GM23338 (cell line): ENCODE data around the gene UBL4A. TPM values are rescaled to one million over a fixed set of nuclear protein-coding genes. Genes with fewer than 3 reads are reported as not detected.

ENCODE experiments used
- ATAC-seq: fragments of 200-7000 bp; cut with Tn5 transposase; 3 replicates; pipeline ENCODE4 v1.9.1; 2020
- DNase-seq: peaks from one replicate; pipeline ENCODE4 v3.0.0-alpha.2; 2015; ENCODE audit warnings: low spot score
- H2AFZ ChIP-seq: fragments of 200-600 bp; sonication (generic); 2 replicates; pipeline ENCODE4 v1.8.0; 2016; ENCODE audit warnings: antibody characterized with exemption, mild to moderate bottlenecking, moderate library complexity
- H3F3A ChIP-seq: fragments of 200-600 bp; sonication (generic); replicated peaks from 2 replicates; pipeline ENCODE4 v1.8.0; 2017; ENCODE audit warnings: antibody characterized with exemption, mixed run types, low read depth
- H3K27ac ChIP-seq: fragments of 200-600 bp; sonication (generic); 2 replicates; pipeline ENCODE4 v1.6.1; 2016; ENCODE audit warnings: low read depth
- H3K27me3 ChIP-seq: fragments of 200-600 bp; sonication (generic); 2 replicates; pipeline ENCODE4 v1.8.0; 2016; ENCODE audit warnings: mild to moderate bottlenecking, mixed run types, moderate library complexity; ENCODE audit not compliant: insufficient read depth
- H3K36me3 ChIP-seq: fragments of 200-600 bp; sonication (generic); 2 replicates; pipeline ENCODE4 v1.8.0; 2016; ENCODE audit warnings: mild to moderate bottlenecking; ENCODE audit not compliant: insufficient read depth
- H3K4me1 ChIP-seq: fragments of 200-600 bp; sonication (generic); 2 replicates; pipeline ENCODE4 v1.8.0; 2016; ENCODE audit warnings: mild to moderate bottlenecking, moderate library complexity; ENCODE audit not compliant: insufficient read depth
- H3K4me2 ChIP-seq: fragments of 200-600 bp; sonication (generic); 2 replicates; pipeline ENCODE4 v1.7.1; 2017; ENCODE audit warnings: mixed run types
- H3K4me3 ChIP-seq: fragments of 200-600 bp; sonication (generic); 2 replicates; pipeline ENCODE4 v1.6.1; 2016; ENCODE audit warnings: mixed run types
- H3K79me2 ChIP-seq: fragments of 200-600 bp; sonication (generic); replicated peaks from 2 replicates; pipeline ENCODE4 v1.8.0; 2017; ENCODE audit warnings: mild to moderate bottlenecking; ENCODE audit not compliant: insufficient read depth
- H3K9me2 ChIP-seq: fragments of 200-600 bp; sonication (generic); 2 replicates; pipeline ENCODE4 v1.8.0; 2017; ENCODE audit not compliant: insufficient read depth
- H4K20me1 ChIP-seq: fragments of 200-600 bp; sonication (generic); replicated peaks from 2 replicates; pipeline ENCODE4 v1.8.0; 2017; ENCODE audit warnings: mild to moderate bottlenecking; ENCODE audit not compliant: insufficient read depth
- H3K27ac Mint-ChIP-seq: 2 replicates; pipeline ENCODE4 v1.8.0; 2020; ENCODE audit warnings: inconsistent platforms, mild to moderate bottlenecking, moderate library complexity, mixed read lengths
- H3K27me3 Mint-ChIP-seq: 3 replicates; pipeline ENCODE4 v1.8.0; 2022; ENCODE audit warnings: low read depth, mild to moderate bottlenecking, moderate library complexity, mixed read lengths, inconsistent platforms; ENCODE audit not compliant: insufficient read depth, poor library complexity
- H3K36me3 Mint-ChIP-seq: 3 replicates; pipeline ENCODE4 v1.8.0; 2021; ENCODE audit warnings: low read depth, mild to moderate bottlenecking, inconsistent platforms, moderate library complexity, mixed read lengths
- H3K4me1 Mint-ChIP-seq: 3 replicates; pipeline ENCODE4 v1.8.0; 2020; ENCODE audit warnings: mild to moderate bottlenecking, inconsistent platforms, mixed read lengths
- H3K4me3 Mint-ChIP-seq: 3 replicates; pipeline ENCODE4 v1.8.0; 2021; ENCODE audit warnings: moderate library complexity, mild to moderate bottlenecking, inconsistent platforms, mixed read lengths
- H3K9me3 Mint-ChIP-seq: 3 replicates; pipeline ENCODE4 v1.8.0; 2020; ENCODE audit warnings: moderate library complexity, mild to moderate bottlenecking, inconsistent platforms, mixed read lengths
- POLR2AphosphoS5 ChIP-seq: IDR thresholded peaks from 2 replicates; pipeline ENCODE4 v1.6.1; 2016; ENCODE audit warnings: antibody characterized with exemption, low read depth
- STAT1 ChIP-seq: IDR thresholded peaks from one replicate; pipeline ENCODE4 v1.6.1; 2016; ENCODE audit warnings: antibody characterized with exemption; ENCODE audit not compliant: unreplicated experiment
- ZNF114 ChIP-seq: fragments of 250-450 bp; sonication (Bioruptor Pico); IDR thresholded peaks from 2 replicates; pipeline ENCODE4 v1.5.0; 2020; ENCODE audit warnings: mild to moderate bottlenecking, moderate library complexity
- ZNF331 ChIP-seq: fragments of 250-450 bp; sonication (Bioruptor Pico); IDR thresholded peaks from 2 replicates; pipeline ENCODE4 v1.5.0; 2020; ENCODE audit warnings: low read depth, mild to moderate bottlenecking, moderate library complexity
- polyA plus RNA-seq: library from polyadenylated mRNA; unstranded; fragments of >200 nt; fragmentation: Nextera tagmentation; extraction: Ambion mirVana; gene quantifications from 2 replicates; pipeline ENCODE4 v1.2.1, GENCODE V29; 2016
- total RNA-seq: library from RNA; depleted of rRNA; stranded (reverse); fragments of >200 nt; shearing (Covaris generic); gene quantifications from 2 replicates; pipeline ENCODE4 v1.2.3, GENCODE V29; 2014
- TF ChIP-seq, protein P1 (sequence below): IDR thresholded peaks from one replicate; pipeline ENCODE4 v1.6.1; 2018; ENCODE audit warnings: antibody characterized with exemption; ENCODE audit not compliant: unreplicated experiment

The UBL4A gene
- total and polyA plus RNA-seq, 2 experiments from 2014 or later: 15.6 to 43.7 TPM

DNA sequence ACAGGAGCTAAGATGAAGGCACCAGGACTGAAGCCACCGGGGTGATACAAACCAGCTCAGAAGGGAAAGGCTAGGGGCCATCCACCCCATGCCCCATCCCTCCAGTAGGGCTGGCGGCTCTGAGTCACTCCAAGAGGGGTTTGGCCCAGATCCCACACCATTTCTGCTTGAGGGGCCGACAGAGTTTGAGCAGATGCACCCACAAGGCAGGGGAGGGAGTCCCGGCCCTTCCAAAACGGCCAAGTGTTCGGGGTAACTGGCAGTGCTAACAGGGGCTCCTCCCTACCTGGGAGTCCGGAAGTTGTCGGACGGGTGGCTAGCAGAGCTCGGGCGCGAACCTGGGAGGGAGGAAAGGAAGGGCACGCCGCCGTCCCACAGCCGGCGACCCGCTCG, 3.6 kb upstream of the UBL4A start:
- no peak overlapping the region for H2AFZ ChIP-seq
- TF ChIP-seq ZNF114 (CRISPR knock-in tag): no peak
- TF ChIP-seq, protein P1, sequence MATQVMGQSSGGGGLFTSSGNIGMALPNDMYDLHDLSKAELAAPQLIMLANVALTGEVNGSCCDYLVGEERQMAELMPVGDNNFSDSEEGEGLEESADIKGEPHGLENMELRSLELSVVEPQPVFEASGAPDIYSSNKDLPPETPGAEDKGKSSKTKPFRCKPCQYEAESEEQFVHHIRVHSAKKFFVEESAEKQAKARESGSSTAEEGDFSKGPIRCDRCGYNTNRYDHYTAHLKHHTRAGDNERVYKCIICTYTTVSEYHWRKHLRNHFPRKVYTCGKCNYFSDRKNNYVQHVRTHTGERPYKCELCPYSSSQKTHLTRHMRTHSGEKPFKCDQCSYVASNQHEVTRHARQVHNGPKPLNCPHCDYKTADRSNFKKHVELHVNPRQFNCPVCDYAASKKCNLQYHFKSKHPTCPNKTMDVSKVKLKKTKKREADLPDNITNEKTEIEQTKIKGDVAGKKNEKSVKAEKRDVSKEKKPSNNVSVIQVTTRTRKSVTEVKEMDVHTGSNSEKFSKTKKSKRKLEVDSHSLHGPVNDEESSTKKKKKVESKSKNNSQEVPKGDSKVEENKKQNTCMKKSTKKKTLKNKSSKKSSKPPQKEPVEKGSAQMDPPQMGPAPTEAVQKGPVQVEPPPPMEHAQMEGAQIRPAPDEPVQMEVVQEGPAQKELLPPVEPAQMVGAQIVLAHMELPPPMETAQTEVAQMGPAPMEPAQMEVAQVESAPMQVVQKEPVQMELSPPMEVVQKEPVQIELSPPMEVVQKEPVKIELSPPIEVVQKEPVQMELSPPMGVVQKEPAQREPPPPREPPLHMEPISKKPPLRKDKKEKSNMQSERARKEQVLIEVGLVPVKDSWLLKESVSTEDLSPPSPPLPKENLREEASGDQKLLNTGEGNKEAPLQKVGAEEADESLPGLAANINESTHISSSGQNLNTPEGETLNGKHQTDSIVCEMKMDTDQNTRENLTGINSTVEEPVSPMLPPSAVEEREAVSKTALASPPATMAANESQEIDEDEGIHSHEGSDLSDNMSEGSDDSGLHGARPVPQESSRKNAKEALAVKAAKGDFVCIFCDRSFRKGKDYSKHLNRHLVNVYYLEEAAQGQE: no peak
- no peak for TF ChIP-seq POLR2AphosphoS5
- no peak for TF ChIP-seq STAT1
- no peak for TF ChIP-seq ZNF331 (CRISPR knock-in tag)
- Mint-ChIP-seq H3K4me3 (peak overlapping the region; percentile 76), H3K27ac (0 out of 2 replicates have a peak overlapping the region, but pooled peaks have one; percentile 74), H3K27me3 (peaks cover 16% of the 10 kb centered on the region), H3K36me3 (no peaks in the 10 kb centered on the region; the same call in 2 of the 3 replicates), H3K4me1 (peaks cover 3% of the 10 kb centered on the region; the same call in 2 of the 3 replicates), H3K9me3 (no peaks in the 10 kb centered on the region)
- H3F3A ChIP-seq: no peaks in the 10 kb centered on the region
- H3K4me3 ChIP-seq: peak overlapping the region; percentile 54
- DNase-seq: peak; percentile 25
- no peak overlapping the region for H3K27ac ChIP-seq
- no peaks in the 10 kb centered on the region for H3K27me3 ChIP-seq
- peak; percentile 6; the same call in 2 of the 3 replicates for ATAC-seq
- H3K79me2 ChIP-seq: no peaks in the 10 kb centered on the region
- H3K4me1 ChIP-seq: no peaks in the 10 kb centered on the region
- no peaks in the 10 kb centered on the region for H3K9me2 ChIP-seq
- H3K4me2 ChIP-seq: peak overlapping the region; percentile 75
- H4K20me1 ChIP-seq: no peaks in the 10 kb centered on the region
- H3K36me3 ChIP-seq: no peaks in the 10 kb centered on the region

DNA sequence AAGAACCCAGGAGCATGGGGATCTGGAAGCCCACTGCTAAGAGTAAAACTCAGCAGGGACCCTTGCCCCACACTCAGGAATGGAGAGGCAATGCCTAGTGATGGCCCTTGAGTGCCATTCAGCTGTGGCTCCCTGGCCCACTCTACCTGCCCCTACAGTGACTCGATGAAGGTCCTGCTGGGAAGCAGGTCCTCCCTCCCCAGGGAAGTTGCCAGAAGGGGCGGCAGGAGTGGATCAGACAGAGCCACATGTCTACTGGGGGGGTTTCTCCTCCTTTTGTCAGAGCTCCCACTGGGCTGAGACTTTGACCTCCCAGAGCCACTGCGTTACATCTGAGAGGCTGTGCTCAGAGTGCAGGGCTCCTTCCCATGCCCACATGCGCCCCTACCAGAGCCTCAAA, 2.8 kb upstream of the UBL4A start:
- no peak for DNase-seq
- peaks cover 3% of the 10 kb centered on the region; the same call in 2 of the 3 replicates for H3K4me1 Mint-ChIP-seq
- Histone ChIP-seq H3K79me2 (no peaks in the 10 kb centered on the region), H2AFZ (no peak overlapping the region), H3K36me3 (no peaks in the 10 kb centered on the region), H3K27ac (no peak overlapping the region), H3K4me1 (no peaks in the 10 kb centered on the region), H3F3A (no peaks in the 10 kb centered on the region), H3K9me2 (no peaks in the 10 kb centered on the region), H3K4me3 (no peak overlapping the region), H4K20me1 (no peaks in the 10 kb centered on the region), H3K4me2 (no peak overlapping the region), H3K27me3 (no peaks in the 10 kb centered on the region)
- H3K27me3 Mint-ChIP-seq: peaks cover 16% of the 10 kb centered on the region
- ATAC-seq: no peak
- H3K9me3 Mint-ChIP-seq: no peaks in the 10 kb centered on the region
- no peak overlapping the region for H3K27ac Mint-ChIP-seq
- H3K36me3 Mint-ChIP-seq: no peaks in the 10 kb centered on the region; the same call in 2 of the 3 replicates
- peak overlapping the region; percentile 76; the same call in 2 of the 3 replicates for H3K4me3 Mint-ChIP-seq
- TF ChIP-seq, protein P1: no peak
